Karpas-422 (cell line): ENCODE data around the gene USHBP1. TPM values are rescaled to one million over a fixed set of nuclear protein-coding genes. Genes with fewer than 3 reads are reported as not detected.
A peak's percentile ranks its signal among the peaks of the same experiment; 100 is the strongest.

Source experiments
- DNase-seq: peaks from one replicate; pipeline ENCODE4 v3.0.0-alpha.2; 2015
- H2AFZ ChIP-seq: fragments of 200-600 bp; sonication (generic); 2 replicates; pipeline ENCODE4 v1.6.1; 2014; ENCODE audit warnings: antibody characterized with exemption, low read length, mixed read lengths
- H3K27ac ChIP-seq: fragments of 200-600 bp; sonication (generic); 2 replicates; pipeline ENCODE4 v1.5.1; 2014; ENCODE audit warnings: mild to moderate bottlenecking, low read length, moderate library complexity
- H3K27me3 ChIP-seq: fragments of 200-600 bp; sonication (generic); 2 replicates; pipeline ENCODE4 v1.6.1; 2014; ENCODE audit warnings: low read length, mixed read lengths
- H3K36me3 ChIP-seq: fragments of 200-600 bp; sonication (generic); 2 replicates; pipeline ENCODE4 v1.6.1; 2014; ENCODE audit warnings: low read length, mixed read lengths; ENCODE audit not compliant: insufficient read depth
- H3K4me1 ChIP-seq: fragments of 200-600 bp; sonication (generic); 2 replicates; pipeline ENCODE4 v1.6.1; 2014; ENCODE audit warnings: mild to moderate bottlenecking, low read length, mixed read lengths
- H3K4me2 ChIP-seq: fragments of 200-600 bp; sonication (generic); 2 replicates; pipeline ENCODE4 v1.6.1; 2014; ENCODE audit warnings: low read length, low read depth, mild to moderate bottlenecking; ENCODE audit not compliant: poor library complexity, severe bottlenecking
- H3K4me3 ChIP-seq: fragments of 200-600 bp; sonication (generic); 2 replicates; pipeline ENCODE4 v1.5.1; 2014; ENCODE audit warnings: mild to moderate bottlenecking, antibody characterized with exemption, low read length, mixed read lengths
- H3K79me2 ChIP-seq: fragments of 200-600 bp; sonication (generic); 2 replicates; pipeline ENCODE4 v1.6.1; 2014; ENCODE audit warnings: mild to moderate bottlenecking, low read length, mixed read lengths
- H3K9ac ChIP-seq: fragments of 200-600 bp; sonication (generic); 2 replicates; pipeline ENCODE4 v1.6.0; 2014; ENCODE audit warnings: low read length
- H3K9me2 ChIP-seq: fragments of 200-600 bp; sonication (generic), shearing (Covaris generic); replicated peaks from 2 replicates; pipeline ENCODE4 v1.6.0; 2014; ENCODE audit warnings: mild to moderate bottlenecking, low read length, moderate library complexity; ENCODE audit not compliant: insufficient read depth
- H3K9me3 ChIP-seq: fragments of 300-700, 200-600 bp; sonication (generic); 2 replicates; pipeline ENCODE4 v1.6.1; 2014; ENCODE audit warnings: low read length, mixed read lengths
- H4K20me1 ChIP-seq: fragments of 200-600 bp; sonication (generic); 2 replicates; pipeline ENCODE4 v1.6.1; 2014; ENCODE audit warnings: mild to moderate bottlenecking, antibody characterized with exemption, low read length, low read depth; ENCODE audit not compliant: insufficient read depth
- total RNA-seq: library from RNA; depleted of rRNA; stranded (reverse); fragments of >200 nt; shearing (Covaris generic); gene quantifications from 2 replicates; pipeline ENCODE4 v1.2.3, GENCODE V29; 2014; ENCODE audit warnings: low replicate concordance

Gene USHBP1
- total RNA-seq, 1 experiment from 2014 or later = not detected

DNA sequence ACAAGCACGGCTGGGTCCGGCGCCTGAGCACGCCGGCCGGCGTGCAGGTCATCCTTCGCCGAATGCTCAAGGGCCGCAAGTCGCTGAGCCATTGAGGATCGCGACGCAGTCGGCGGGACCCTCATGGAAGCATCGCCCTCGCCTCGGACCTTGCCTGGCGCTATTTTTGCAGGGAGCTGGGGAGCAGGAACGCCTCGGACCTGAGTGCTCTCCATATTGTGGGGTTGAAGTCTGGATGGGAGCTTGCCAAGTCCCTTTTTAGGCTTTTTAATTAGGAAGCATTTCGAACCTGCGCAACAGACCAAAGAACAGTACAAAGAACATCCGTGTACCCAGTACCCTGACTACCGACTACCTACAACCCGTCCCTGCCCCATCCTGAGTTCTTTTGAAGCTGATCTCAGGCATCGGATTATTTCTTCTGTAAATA, 41.8 kb upstream of the USHBP1 start:
- Histone ChIP-seq H4K20me1 (peaks cover 22% of the 10 kb centered on the region; the same call in 1 of the 2 replicates), H3K79me2 (peaks cover 26% of the 10 kb centered on the region), H3K9me3 (no peaks in the 10 kb centered on the region), H3K4me3 (peak overlapping the region; percentile 88), H3K9me2 (no peaks in the 10 kb centered on the region), H3K36me3 (no peaks in the 10 kb centered on the region), H2AFZ (peak overlapping the region; percentile 65), H3K4me1 (peaks cover 32% of the 10 kb centered on the region), H3K9ac (peak overlapping the region; percentile 90), H3K4me2 (peak overlapping the region; percentile 97), H3K27me3 (no peaks in the 10 kb centered on the region), H3K27ac (peak overlapping the region; percentile 75)
- peak; percentile 68 for DNase-seq

DNA sequence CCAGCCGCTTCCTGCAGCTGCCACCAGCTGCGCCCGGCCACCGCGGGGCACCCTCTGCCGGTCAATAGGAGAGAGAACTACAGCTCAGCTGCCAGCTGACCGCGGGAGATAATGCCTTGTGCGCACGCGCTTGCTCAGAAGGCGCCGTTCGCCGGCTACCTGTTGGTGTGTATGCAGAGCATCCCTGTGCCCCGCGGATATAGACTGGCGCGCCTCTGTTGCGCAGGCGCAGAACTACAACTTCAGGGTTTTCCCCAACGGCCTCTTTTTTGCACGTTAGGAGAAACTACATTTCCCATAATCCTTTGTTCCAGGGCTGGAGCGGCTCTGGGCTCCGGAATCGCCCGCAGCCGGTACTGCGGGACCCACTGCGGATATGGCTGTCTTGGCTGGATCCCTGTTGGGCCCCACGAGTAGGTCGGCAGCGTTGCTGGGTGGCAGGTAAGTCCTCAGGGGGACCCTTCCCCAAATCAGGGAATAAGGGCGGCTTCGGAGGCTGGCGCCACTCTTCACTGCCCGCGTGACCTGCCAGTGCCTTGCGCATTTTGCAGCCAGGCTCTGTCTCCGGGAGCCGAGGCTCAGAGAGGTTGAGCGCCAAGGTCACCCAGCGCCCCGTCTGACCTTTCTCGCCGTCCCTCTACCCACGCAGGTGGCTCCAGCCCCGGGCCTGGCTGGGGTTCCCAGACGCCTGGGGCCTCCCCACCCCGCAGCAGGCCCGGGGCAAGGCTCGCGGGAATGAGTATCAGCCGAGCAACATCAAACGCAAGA, 41.2 kb upstream of the USHBP1 start, which contains the start of gene MRPL34:
MRPL34 (plus strand) TSS at position 356 of the 768 bp plus-strand sequence; CDS start at position 377, 21 bp downstream.
- Histone ChIP-seq H3K79me2 (peaks cover 20% of the 10 kb centered on the region), H3K27ac (peak within 1 kb of the TSS; percentile 75), H3K9ac (peak within 1 kb of the TSS; percentile 90), H3K9me2 (no peaks in the 10 kb centered on the region), H3K4me1 (peaks cover 30% of the 10 kb centered on the region), H2AFZ (peak within 1 kb of the TSS; percentile 65), H3K9me3 (no peaks in the 10 kb centered on the region), H3K36me3 (no peaks in the 10 kb centered on the region), H4K20me1 (peaks cover 18% of the 10 kb centered on the region; the same call in 1 of the 2 replicates), H3K27me3 (no peaks in the 10 kb centered on the region), H3K4me3 (peak within 1 kb of the TSS; percentile 88), H3K4me2 (peak within 1 kb of the TSS; percentile 97)
- DNase-seq = peak; percentile 99

DNA sequence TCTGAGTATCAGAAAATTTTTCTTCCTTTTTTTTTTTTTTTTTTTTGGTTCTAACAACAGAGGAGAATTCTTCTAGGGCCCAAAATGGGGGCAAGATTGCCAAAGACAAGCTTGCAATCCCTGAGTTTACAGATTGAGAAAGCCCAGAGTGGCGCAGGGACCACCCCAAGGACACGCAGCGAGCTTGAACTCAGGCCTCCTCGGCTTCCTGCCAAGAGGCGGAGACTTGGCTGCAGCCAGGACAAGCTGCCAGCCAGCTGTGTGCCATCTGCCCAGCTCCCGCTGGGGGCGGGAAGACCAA, 40.6 kb upstream of the USHBP1 start:
- H2AFZ ChIP-seq = no peak overlapping the region
- no peaks in the 10 kb centered on the region for H3K9me2 ChIP-seq
- H3K4me2 ChIP-seq = no peak overlapping the region
- H3K4me3 ChIP-seq = no peak overlapping the region
- H4K20me1 ChIP-seq = peaks cover 13% of the 10 kb centered on the region; the same call in 1 of the 2 replicates
- H3K36me3 ChIP-seq = no peaks in the 10 kb centered on the region
- no peak overlapping the region for H3K27ac ChIP-seq
- no peak overlapping the region for H3K9ac ChIP-seq
- H3K27me3 ChIP-seq = no peaks in the 10 kb centered on the region
- no peaks in the 10 kb centered on the region for H3K9me3 ChIP-seq
- peaks cover 14% of the 10 kb centered on the region for H3K79me2 ChIP-seq
- peaks cover 25% of the 10 kb centered on the region for H3K4me1 ChIP-seq
- DNase-seq = no peak

DNA sequence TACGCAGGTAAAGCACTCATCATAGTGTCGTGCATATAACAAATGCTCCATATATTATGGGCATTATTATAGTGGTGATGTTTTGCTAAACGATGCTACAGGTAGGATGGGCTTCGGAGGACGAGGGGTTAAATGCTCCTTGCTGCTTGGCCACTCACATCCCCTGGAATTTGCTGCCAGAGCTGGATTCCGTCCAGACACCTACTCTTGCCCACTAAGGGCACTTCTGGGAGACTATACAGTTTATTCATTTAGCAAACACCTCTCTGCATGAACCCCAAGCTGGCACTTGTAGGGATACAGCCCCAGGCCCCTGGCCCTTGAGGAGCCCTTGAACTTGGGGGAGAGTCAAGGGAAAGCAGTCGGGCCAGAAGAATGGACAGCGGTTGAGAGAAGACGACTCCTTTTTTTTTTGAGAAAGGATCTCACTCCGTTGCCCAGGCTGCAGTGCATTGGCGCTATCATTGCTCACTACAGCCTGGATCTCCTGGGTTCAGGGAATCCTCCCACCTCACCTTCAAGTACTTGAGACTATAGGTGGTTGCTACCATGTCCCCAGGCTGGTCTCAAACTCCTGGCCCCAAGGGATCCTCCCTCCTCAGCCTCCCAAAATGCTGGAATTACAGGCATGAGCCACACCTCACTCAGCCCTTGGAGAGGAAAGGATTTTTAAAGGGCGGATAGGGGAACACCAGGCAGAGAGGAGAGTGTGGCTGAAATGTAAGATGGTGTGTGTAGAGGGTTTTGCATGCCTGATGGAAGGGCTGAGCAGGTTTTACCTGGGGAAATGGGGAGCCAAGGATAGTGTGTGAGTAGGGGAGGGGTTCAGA, 40.1 kb upstream of the USHBP1 start:
- no peak overlapping the region for H3K4me2 ChIP-seq
- H3K27ac ChIP-seq = no peak overlapping the region
- H2AFZ ChIP-seq = no peak overlapping the region
- no peaks in the 10 kb centered on the region for H3K9me3 ChIP-seq
- H3K9me2 ChIP-seq = no peaks in the 10 kb centered on the region
- H4K20me1 ChIP-seq = peaks cover 11% of the 10 kb centered on the region; the same call in 1 of the 2 replicates
- DNase-seq = no peak
- H3K79me2 ChIP-seq = peaks cover 9% of the 10 kb centered on the region
- H3K9ac ChIP-seq = no peak overlapping the region
- peaks cover 24% of the 10 kb centered on the region for H3K4me1 ChIP-seq
- no peaks in the 10 kb centered on the region for H3K36me3 ChIP-seq
- H3K4me3 ChIP-seq = no peak overlapping the region
- H3K27me3 ChIP-seq = no peaks in the 10 kb centered on the region

DNA sequence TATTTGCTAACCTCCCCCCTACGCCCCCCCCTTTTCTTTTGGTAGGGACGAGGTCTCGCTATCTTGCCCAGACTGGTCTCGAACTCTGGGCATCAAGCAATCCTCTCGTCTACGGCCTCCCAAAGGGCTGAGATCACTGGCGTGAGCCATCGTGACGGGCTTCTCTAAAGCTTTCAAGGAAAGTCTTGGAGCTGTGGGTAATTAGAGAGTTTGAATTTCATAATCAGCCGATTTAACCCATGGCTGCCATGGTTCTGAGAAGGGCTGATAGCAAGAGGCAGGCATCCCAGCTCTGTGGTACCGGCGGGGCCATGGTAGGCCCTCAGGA, 39.4 kb upstream of the USHBP1 start:
- no peak for DNase-seq
- no peaks in the 10 kb centered on the region for H3K27me3 ChIP-seq
- no peak overlapping the region for H2AFZ ChIP-seq
- H3K9ac ChIP-seq = no peak overlapping the region
- H3K9me3 ChIP-seq = no peaks in the 10 kb centered on the region
- no peak overlapping the region for H3K4me2 ChIP-seq
- H3K36me3 ChIP-seq = no peaks in the 10 kb centered on the region
- peaks cover 6% of the 10 kb centered on the region; the same call in 1 of the 2 replicates for H3K79me2 ChIP-seq
- no peak overlapping the region for H3K4me3 ChIP-seq
- H3K9me2 ChIP-seq = no peaks in the 10 kb centered on the region
- H3K27ac ChIP-seq = no peak overlapping the region
- peaks cover 11% of the 10 kb centered on the region; the same call in 1 of the 2 replicates for H4K20me1 ChIP-seq
- peaks cover 24% of the 10 kb centered on the region for H3K4me1 ChIP-seq

DNA sequence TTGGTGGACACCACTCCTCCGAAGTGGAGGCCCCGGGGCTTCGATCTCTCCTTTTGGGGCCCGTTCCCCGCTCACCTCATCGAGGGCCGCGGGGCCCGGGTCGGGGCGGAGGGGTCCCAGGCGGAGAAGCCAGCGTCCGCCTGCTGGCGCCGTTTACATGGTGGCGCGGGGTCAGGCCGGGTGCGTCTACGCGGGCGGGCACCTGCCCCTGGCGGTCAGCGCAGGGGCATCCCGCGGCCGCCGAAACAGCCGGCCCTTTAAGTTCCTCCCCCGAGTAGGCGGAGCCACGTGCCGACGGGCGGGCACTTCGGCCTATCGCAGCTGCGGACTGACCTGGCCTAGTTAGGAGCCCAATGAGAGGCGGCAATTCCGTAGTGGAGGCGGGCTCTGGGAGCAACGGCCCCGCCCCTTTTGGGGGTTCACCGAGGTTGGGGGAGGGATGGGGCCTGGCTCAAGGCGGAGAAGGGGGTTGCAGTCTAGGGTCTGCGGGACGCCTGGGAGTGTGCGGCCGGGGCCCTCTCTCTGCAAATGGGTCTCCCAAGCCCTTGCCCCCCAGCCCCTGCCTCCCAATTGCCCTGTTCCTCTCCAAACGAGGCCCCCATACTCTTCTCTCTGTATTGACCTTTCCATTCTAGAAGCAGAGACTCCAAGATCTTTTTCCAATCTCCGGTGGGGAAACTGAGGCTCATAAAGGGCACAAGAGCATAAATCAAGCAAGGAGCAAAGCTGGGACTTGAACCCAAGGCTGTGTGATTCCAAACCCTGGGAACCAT, 38.8 kb upstream of the USHBP1 start, which contains the start of gene ABHD8:
ABHD8 (minus strand) TSS at position 259 of the 773 bp plus-strand sequence. CDS start 1,809 bp downstream, outside the sequence.
- no peaks in the 10 kb centered on the region for H3K9me3 ChIP-seq
- no peak within 1 kb of the TSS for H2AFZ ChIP-seq
- H3K9me2 ChIP-seq = no peaks in the 10 kb centered on the region
- H3K4me1 ChIP-seq = peaks cover 24% of the 10 kb centered on the region
- peak within 1 kb of the TSS; percentile 4; the same call in 1 of the 2 replicates for H3K9ac ChIP-seq
- peak within 1 kb of the TSS; percentile 43; the same call in 1 of the 2 replicates for H3K4me3 ChIP-seq
- H4K20me1 ChIP-seq = peaks cover 11% of the 10 kb centered on the region; the same call in 1 of the 2 replicates
- H3K79me2 ChIP-seq = peaks cover 6% of the 10 kb centered on the region; the same call in 1 of the 2 replicates
- H3K36me3 ChIP-seq = no peaks in the 10 kb centered on the region
- peak within 1 kb of the TSS; percentile 37 for H3K4me2 ChIP-seq
- H3K27ac ChIP-seq = peak within 1 kb of the TSS; percentile 10; the same call in 1 of the 2 replicates
- H3K27me3 ChIP-seq = no peaks in the 10 kb centered on the region
- DNase-seq = peak; percentile 94

DNA sequence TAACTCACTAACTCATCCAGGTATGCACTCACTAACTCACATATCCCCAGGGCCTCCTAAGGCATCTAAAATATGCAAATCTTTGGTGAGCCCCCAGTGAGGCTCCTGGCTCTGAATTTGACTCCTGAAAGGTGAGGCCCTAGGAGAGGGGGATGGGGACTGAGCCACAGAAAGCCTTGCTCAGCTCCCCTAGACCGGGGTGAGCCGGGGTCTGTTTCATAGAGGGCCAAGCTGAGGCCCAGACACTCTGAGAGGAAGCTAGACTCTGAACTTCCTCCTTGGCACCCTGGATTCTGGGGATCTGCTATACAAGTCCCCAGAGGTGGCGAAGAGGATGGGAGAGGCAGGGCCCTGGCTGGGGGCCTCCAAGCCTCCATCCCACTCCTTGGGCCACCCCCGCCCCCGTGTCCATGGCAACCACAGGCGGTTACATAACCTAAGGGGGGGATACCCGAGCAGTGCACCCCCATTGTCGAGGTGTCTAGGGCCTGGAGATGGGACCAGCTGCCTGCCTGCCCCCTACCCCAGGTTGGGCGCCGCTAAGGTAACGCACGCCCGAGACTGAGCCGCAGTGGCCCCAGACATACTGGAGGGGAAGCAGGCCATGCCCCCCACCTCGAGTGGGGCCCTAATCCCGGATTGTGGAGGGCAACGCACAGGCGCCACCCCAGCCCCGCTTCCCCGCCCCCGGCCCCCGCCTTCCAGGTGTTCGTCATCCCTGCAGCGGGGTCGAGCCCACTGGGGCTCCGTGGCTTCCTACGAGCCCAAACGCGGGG, 38.0 kb upstream of the USHBP1 start:
- Histone ChIP-seq H2AFZ (no peak overlapping the region), H3K79me2 (peaks cover 6% of the 10 kb centered on the region), H3K9me2 (no peaks in the 10 kb centered on the region), H3K9ac (peak overlapping the region; percentile 4; the same call in 1 of the 2 replicates), H3K36me3 (no peaks in the 10 kb centered on the region; the same call in 1 of the 2 replicates), H3K27ac (peak overlapping the region; percentile 10; the same call in 1 of the 2 replicates), H3K4me3 (peak overlapping the region; percentile 43; the same call in 1 of the 2 replicates), H3K9me3 (no peaks in the 10 kb centered on the region), H4K20me1 (peaks cover 11% of the 10 kb centered on the region; the same call in 1 of the 2 replicates), H3K27me3 (no peaks in the 10 kb centered on the region), H3K4me1 (peaks cover 24% of the 10 kb centered on the region), H3K4me2 (peak overlapping the region; percentile 37)
- peak; percentile 67 for DNase-seq
